C4-2B (cell line): Measurements from ENCODE around the gene LHFPL6.

Experiments used
- CTCF ChIP-seq: fragments of 450-650 bp; conservative IDR thresholded peaks from 2 replicates; pipeline ENCODE4 v1.5.1; 2017; ENCODE audit warnings: mild to moderate bottlenecking
- ZFX ChIP-seq: fragments of 450-650 bp; IDR thresholded peaks from 2 replicates; pipeline ENCODE4 v1.6.1; 2017

GRCh38 chr13:39547108-39547507 lies 55.9 kb downstream of the LHFPL6 start:
- TF ChIP-seq CTCF (no peak), ZFX (no peak)
